Inflammatory macrophage (primary cell): ENCODE results near the gene BCL2L13.
"Not testable (repeated sequence)": the region's sequence is repeated elsewhere in the genome, so short reads cannot be mapped to it uniquely, and the experiment has no call there.

ENCODE experiments used
- DNase-seq, 2 donors: peaks; one replicate each; pipeline ENCODE4 v3.0.0-alpha.2; 2020 to 2022
- total RNA-seq, 18 experiments: gene quantifications; one replicate each; lab custom pipeline; 2026; ENCODE audit warnings: mixed read lengths in 6 of 18, inconsistent platforms in 2 of 18; lab: John Stamatoyannopoulos, UW

BCL2L13 gene
- total RNA-seq = 63.8 to 154 (median 87.2) reads per million in 18 experiments

- peak; percentile 90 to 93 for DNase-seq
These were observed at the start of gene BCL2L13 for GRCh38 chr22:17638432-17639246. TSS of gene BCL2L13 (plus strand) at chr22:17638757. CDS start at chr22:17655712, 16,955 bp downstream.

GRCh38 chr22:17589810-17590375, 48.7 kb upstream of the BCL2L13 start:
- no peak for DNase-seq

- DNase-seq = no peak
These were observed 48.0 kb upstream of the BCL2L13 start for GRCh38 chr22:17590586-17590985.

- no peak for DNase-seq
These were observed 46.4 kb upstream of the BCL2L13 start for GRCh38 chr22:17592201-17592600.

- DNase-seq = no peak
These were observed 42.3 kb upstream of the BCL2L13 start for GRCh38 chr22:17596226-17596625.

GRCh38 chr22:17597217-17597616, 41.3 kb upstream of the BCL2L13 start:
- no peak for DNase-seq

GRCh38 chr22:17598318-17598717, 40.2 kb upstream of the BCL2L13 start:
- DNase-seq = no peak

- DNase-seq = no peak
These were observed 37.5 kb upstream of the BCL2L13 start for GRCh38 chr22:17601031-17601430.

- DNase-seq = no peak
These were observed 34.9 kb upstream of the BCL2L13 start for GRCh38 chr22:17603668-17604067.

GRCh38 chr22:17606496-17606895, 32.1 kb upstream of the BCL2L13 start:
- no peak for DNase-seq

GRCh38 chr22:17607891-17608521, 30.6 kb upstream of the BCL2L13 start:
- DNase-seq = no peak

GRCh38 chr22:17612057-17612456, 26.5 kb upstream of the BCL2L13 start:
- DNase-seq = no peak

GRCh38 chr22:17613280-17613679, 25.3 kb upstream of the BCL2L13 start:
- no peak for DNase-seq

GRCh38 chr22:17627961-17628405, 10.6 kb upstream of the BCL2L13 start:
- peak; percentile 23 to 45 for DNase-seq

- DNase-seq = peak; percentile 99
These were observed 10.0 kb upstream of the BCL2L13 start, which contains the start of gene ATP6V1E1 for GRCh38 chr22:17628406-17629172. TSS of gene ATP6V1E1 (minus strand) at chr22:17628749. CDS start at chr22:17628635, 114 bp downstream.

GRCh38 chr22:17629173-17629489, 9.4 kb upstream of the BCL2L13 start:
- peak in 1 of 2 donors; percentile 25 for DNase-seq

- DNase-seq = peak; percentile 37 to 71
These were observed 8.9 kb upstream of the BCL2L13 start for GRCh38 chr22:17629641-17630040.

GRCh38 chr22:17631076-17631565, 7.4 kb upstream of the BCL2L13 start:
- no peak for DNase-seq

GRCh38 chr22:17633217-17633997, 5.2 kb upstream of the BCL2L13 start:
- no peak for DNase-seq

- no peak for DNase-seq
These were observed 4.6 kb upstream of the BCL2L13 start for GRCh38 chr22:17633998-17634323.

GRCh38 chr22:17634696-17635095, 3.9 kb upstream of the BCL2L13 start:
- peak in 1 of 2 donors; percentile 71 for DNase-seq

GRCh38 chr22:17636850-17637249, 1.7 kb upstream of the BCL2L13 start:
- DNase-seq = not testable (repeated sequence)
